HCT116 (cell line): ENCODE data around the gene MRRF.

Experiments
- CTCF ChIP-seq, 3 experiments: fragments of 200-600 bp in 1 of 3; sonication (generic) in 1 of 3; IDR thresholded peaks in 2 of 3; conservative IDR thresholded peaks in 1 of 3; 2 replicates each; pipeline ENCODE4 v1.5.1; 2012 to 2017; ENCODE audit warnings: low read depth in 2 of 3, low read length in 2 of 3, antibody characterized with exemption in 1 of 3, borderline replicate concordance in 1 of 3, control low read depth in 1 of 3, mild to moderate bottlenecking in 1 of 3, mixed read lengths in 1 of 3, mixed run types in 1 of 3, moderate library complexity in 1 of 3; ENCODE audit not compliant: insufficient read depth in 1 of 3
- EZH2 ChIP-seq: fragments of 200-600 bp; sonication (generic); IDR thresholded peaks from 2 replicates; pipeline ENCODE4 v1.6.1; 2017; ENCODE audit warnings: antibody characterized with exemption, mixed run types
- EZH2phosphoT487 ChIP-seq: fragments of 200-600 bp; IDR thresholded peaks from 2 replicates; pipeline ENCODE4 v1.6.1; 2018; ENCODE audit warnings: antibody characterized with exemption, borderline replicate concordance
- JUND ChIP-seq: IDR thresholded peaks from 2 replicates; pipeline ENCODE4 v1.6.1; 2012
- MAX ChIP-seq: IDR thresholded peaks from 2 replicates; pipeline ENCODE4 v1.6.1; 2012
- POLR2A ChIP-seq: IDR thresholded peaks from 2 replicates; pipeline ENCODE4 v1.7.0; 2011; ENCODE audit warnings: borderline replicate concordance; ENCODE audit not compliant: insufficient read depth, insufficient read length; ENCODE audit errors: extremely low read depth
- TCF7L2 ChIP-seq: IDR thresholded peaks from 2 replicates; pipeline ENCODE4 v1.7.0; 2011; ENCODE audit warnings: borderline replicate concordance, inconsistent platforms; ENCODE audit not compliant: insufficient read depth, insufficient read length; ENCODE audit errors: extremely low read depth
- YY1 ChIP-seq: IDR thresholded peaks from 2 replicates; pipeline ENCODE4 v1.6.1; 2011; ENCODE audit warnings: low read length, low read depth, moderate library complexity, mild to moderate bottlenecking; ENCODE audit not compliant: insufficient replicate concordance; ENCODE audit errors: extremely low read depth
- ZNF274 ChIP-seq: fragments of 200-500 bp; sonication (Bioruptor generic); IDR thresholded peaks from 2 replicates; pipeline ENCODE4 v1.6.1; 2014; ENCODE audit warnings: mild to moderate bottlenecking, low read depth, low read length, inconsistent platforms

- TF ChIP-seq CTCF (IDR thresholded peaks at IDR 0.05 in 2 of 3, conservative IDR thresholded peaks at IDR 0.05 in 1 of 3; ENCODE audit: borderline replicate concordance in 1 of 3, insufficient read depth in 1 of 3, low read depth in 2 of 3, low read length in 2 of 3) (no peak), ZNF274 (no peak), EZH2phosphoT487 (no peak), JUND (no peak), EZH2 (no peak), TCF7L2 (no peak), YY1 (no peak), POLR2A (no peak), MAX (no peak)
Observed at GRCh38 chr9:122378236-122378635, 113.6 kb downstream of the MRRF start.
